ENCODE results near the gene NUDC.
A peak's percentile ranks its signal among the peaks of the same experiment; 100 is the strongest.
"Not testable (repeated sequence)": the region's sequence is repeated elsewhere in the genome, so short reads cannot be mapped to it uniquely, and the experiment has no call there.

NUDC gene

GRCh38 chr1:26936823-26937222 lies 15.3 kb downstream of the NUDC start:
- Mint-ChIP-seq H3K4me1 (peaks cover 5% of the 10 kb centered on the region), H3K36me3 (peaks cover 4% of the 10 kb centered on the region), H3K9me3 (no peaks in the 10 kb centered on the region), H3K27ac (no peak overlapping the region), H3K27me3 (no peaks in the 10 kb centered on the region), H3K4me3 (no peak overlapping the region)

GRCh38 chr1:26938004-26938658 lies 16.6 kb downstream of the NUDC start:
- H3K4me1 Mint-ChIP-seq, result no peaks in the 10 kb centered on the region
- peaks cover 5% of the 10 kb centered on the region for H3K36me3 Mint-ChIP-seq
- H3K27ac Mint-ChIP-seq, result no peak overlapping the region
- H3K9me3 Mint-ChIP-seq, result no peaks in the 10 kb centered on the region
- no peak overlapping the region for H3K4me3 Mint-ChIP-seq
- H3K27me3 Mint-ChIP-seq, result no peaks in the 10 kb centered on the region

GRCh38 chr1:26938659-26939025 lies 17.1 kb downstream of the NUDC start:
- H3K27me3 Mint-ChIP-seq, result no peaks in the 10 kb centered on the region
- no peaks in the 10 kb centered on the region for H3K9me3 Mint-ChIP-seq
- H3K4me1 Mint-ChIP-seq, result no peaks in the 10 kb centered on the region
- H3K27ac Mint-ChIP-seq, result no peak overlapping the region
- H3K36me3 Mint-ChIP-seq, result peaks cover 5% of the 10 kb centered on the region
- no peak overlapping the region for H3K4me3 Mint-ChIP-seq

DNA sequence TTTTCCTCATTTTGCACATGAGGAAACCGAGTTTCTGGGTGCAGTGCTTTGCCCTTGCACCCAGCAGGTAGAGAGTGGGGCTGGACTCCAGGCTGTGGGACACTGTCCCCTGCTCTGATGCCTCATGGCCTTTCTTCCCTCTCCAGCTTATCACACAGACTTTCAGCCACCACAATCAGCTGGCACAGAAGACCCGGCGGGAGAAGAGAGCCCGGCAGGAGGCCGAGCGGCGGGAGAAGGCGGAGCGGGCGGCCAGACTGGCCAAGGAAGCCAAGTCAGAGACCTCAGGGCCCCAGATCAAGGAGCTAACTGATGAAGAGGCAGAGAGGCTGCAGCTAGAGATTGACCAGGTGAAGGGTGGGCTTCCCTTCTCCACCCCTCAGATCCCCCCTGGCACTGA lies 19.8 kb downstream of the NUDC start:
- Mint-ChIP-seq H3K4me3 (no peak overlapping the region), H3K36me3 (peaks cover 9% of the 10 kb centered on the region), H3K4me1 (no peaks in the 10 kb centered on the region), H3K27me3 (no peaks in the 10 kb centered on the region), H3K9me3 (no peaks in the 10 kb centered on the region), H3K27ac (no peak overlapping the region)

DNA sequence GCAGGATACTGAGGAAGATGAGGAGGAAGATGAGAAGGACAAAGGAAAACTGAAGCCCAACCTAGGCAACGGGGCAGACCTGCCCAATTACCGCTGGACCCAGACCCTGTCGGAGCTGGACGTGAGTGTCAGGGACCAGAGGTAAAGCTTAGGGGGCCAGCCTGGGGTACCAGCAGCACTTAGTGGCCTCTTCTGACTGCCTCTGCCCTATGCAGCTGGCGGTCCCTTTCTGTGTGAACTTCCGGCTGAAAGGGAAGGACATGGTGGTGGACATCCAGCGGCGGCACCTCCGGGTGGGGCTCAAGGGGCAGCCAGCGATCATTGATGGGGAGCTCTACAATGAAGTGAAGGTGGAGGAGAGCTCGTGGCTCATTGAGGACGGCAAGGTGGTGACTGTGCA lies 21.1 kb downstream of the NUDC start:
- peaks cover 9% of the 10 kb centered on the region for H3K36me3 Mint-ChIP-seq
- H3K4me1 Mint-ChIP-seq, result no peaks in the 10 kb centered on the region
- no peaks in the 10 kb centered on the region for H3K9me3 Mint-ChIP-seq
- H3K27me3 Mint-ChIP-seq, result no peaks in the 10 kb centered on the region
- H3K4me3 Mint-ChIP-seq, result no peak overlapping the region
- H3K27ac Mint-ChIP-seq, result peak overlapping the region; percentile 51

GRCh38 chr1:26945138-26945537 lies 23.6 kb downstream of the NUDC start:
- no peaks in the 10 kb centered on the region for H3K9me3 Mint-ChIP-seq
- no peak overlapping the region for H3K27ac Mint-ChIP-seq
- no peaks in the 10 kb centered on the region for H3K4me1 Mint-ChIP-seq
- H3K4me3 Mint-ChIP-seq, result no peak overlapping the region
- no peaks in the 10 kb centered on the region for H3K27me3 Mint-ChIP-seq
- H3K36me3 Mint-ChIP-seq, result peaks cover 11% of the 10 kb centered on the region

- no peak overlapping the region for H3K4me3 Mint-ChIP-seq
- H3K27ac Mint-ChIP-seq, result no peak overlapping the region
- peaks cover 11% of the 10 kb centered on the region for H3K36me3 Mint-ChIP-seq
- no peaks in the 10 kb centered on the region for H3K9me3 Mint-ChIP-seq
- H3K27me3 Mint-ChIP-seq, result no peaks in the 10 kb centered on the region
- no peaks in the 10 kb centered on the region for H3K4me1 Mint-ChIP-seq
These were observed 24.2 kb downstream of the NUDC start for GRCh38 chr1:26945728-26946127.

DNA sequence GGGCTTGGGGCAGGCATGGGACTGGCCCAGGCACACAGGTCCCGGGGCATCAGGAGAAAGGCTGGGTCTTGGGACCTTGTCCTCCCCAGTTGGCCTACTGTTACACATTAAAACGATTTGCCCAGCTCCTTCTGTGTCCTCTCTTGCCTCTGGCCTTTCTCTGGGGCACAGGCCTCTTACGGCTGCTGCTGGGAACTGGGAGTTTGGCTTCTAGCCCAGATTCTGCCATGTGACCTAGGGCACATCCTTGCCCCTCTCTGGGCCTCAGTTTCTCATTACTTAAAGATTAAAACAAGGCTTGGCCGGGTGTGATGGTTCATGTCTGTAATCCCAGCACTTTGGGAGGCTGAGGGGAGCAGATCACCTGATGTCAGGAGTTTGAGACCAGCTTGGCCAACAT lies 24.7 kb downstream of the NUDC start:
- Mint-ChIP-seq H3K27me3 (no peaks in the 10 kb centered on the region), H3K4me1 (no peaks in the 10 kb centered on the region), H3K9me3 (no peaks in the 10 kb centered on the region), H3K36me3 (peaks cover 11% of the 10 kb centered on the region), H3K27ac (no peak overlapping the region), H3K4me3 (no peak overlapping the region)

DNA sequence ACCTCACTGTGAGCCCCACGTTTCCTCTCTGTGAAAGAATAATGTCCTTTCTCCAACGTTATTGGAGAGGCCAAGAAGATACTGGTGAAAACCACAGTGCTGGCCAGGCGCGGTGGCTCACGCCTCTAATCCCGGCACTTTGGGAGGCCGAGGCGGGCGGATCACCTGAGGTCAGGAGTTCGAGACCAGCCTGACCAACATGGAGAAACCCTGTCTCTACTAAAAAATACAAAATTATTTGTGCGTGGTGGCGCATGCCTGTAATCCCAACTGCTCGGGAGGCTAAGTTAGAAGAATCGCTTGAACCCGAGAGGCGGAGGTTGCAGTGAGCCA lies 27.1 kb downstream of the NUDC start:
- not testable (repeated sequence) for H3K27me3 Mint-ChIP-seq, H3K4me3 Mint-ChIP-seq, H3K9me3 Mint-ChIP-seq, H3K27ac Mint-ChIP-seq, H3K4me1 Mint-ChIP-seq
- H3K36me3 Mint-ChIP-seq, result peaks cover 11% of the 10 kb centered on the region

DNA sequence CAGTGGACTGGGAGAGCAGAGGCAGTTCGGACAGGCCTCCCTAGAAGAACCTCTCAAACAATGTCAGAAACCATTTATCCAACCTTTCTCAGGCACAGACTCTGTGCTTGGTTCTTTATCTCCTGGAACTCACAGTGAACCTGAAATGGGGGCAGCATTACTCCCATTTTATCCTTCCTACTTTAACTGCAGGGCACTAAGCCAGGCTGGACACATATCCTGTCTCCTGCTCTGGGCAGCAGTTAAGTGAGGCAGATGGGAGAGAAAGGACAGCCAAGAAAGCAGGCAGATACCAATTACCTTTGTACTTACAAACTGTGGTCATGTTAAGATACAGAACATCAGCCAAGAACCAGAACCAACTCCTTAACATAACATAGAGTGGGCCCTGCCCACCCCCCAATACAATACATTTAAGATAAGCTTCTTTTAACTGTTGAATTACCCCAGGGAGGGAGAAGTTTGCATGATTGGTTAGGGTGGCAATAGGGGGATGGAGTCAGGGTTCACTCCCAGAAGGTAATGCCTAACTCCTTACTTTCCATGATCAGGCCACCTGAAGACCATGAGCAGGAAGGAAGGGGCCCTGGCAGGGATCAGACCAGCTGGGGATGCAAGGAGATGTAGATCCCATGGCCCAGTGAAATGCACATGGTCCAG lies 27.9 kb downstream of the NUDC start:
- no peak overlapping the region for H3K4me3 Mint-ChIP-seq
- no peak overlapping the region for H3K27ac Mint-ChIP-seq
- no peaks in the 10 kb centered on the region for H3K9me3 Mint-ChIP-seq
- no peaks in the 10 kb centered on the region for H3K27me3 Mint-ChIP-seq
- no peaks in the 10 kb centered on the region for H3K4me1 Mint-ChIP-seq
- H3K36me3 Mint-ChIP-seq, result peaks cover 13% of the 10 kb centered on the region

GRCh38 chr1:26949926-26950319 lies 28.4 kb downstream of the NUDC start:
- Mint-ChIP-seq H3K27me3 (no peaks in the 10 kb centered on the region), H3K27ac (no peak overlapping the region), H3K9me3 (no peaks in the 10 kb centered on the region), H3K4me1 (no peaks in the 10 kb centered on the region), H3K36me3 (peaks cover 13% of the 10 kb centered on the region), H3K4me3 (no peak overlapping the region)

- no peak overlapping the region for H3K27ac Mint-ChIP-seq
- peaks cover 8% of the 10 kb centered on the region for H3K36me3 Mint-ChIP-seq
- H3K27me3 Mint-ChIP-seq, result no peaks in the 10 kb centered on the region
- no peak overlapping the region for H3K4me3 Mint-ChIP-seq
- no peaks in the 10 kb centered on the region for H3K4me1 Mint-ChIP-seq
- H3K9me3 Mint-ChIP-seq, result no peaks in the 10 kb centered on the region
These were observed 29.1 kb downstream of the NUDC start for GRCh38 chr1:26950602-26951001.

DNA sequence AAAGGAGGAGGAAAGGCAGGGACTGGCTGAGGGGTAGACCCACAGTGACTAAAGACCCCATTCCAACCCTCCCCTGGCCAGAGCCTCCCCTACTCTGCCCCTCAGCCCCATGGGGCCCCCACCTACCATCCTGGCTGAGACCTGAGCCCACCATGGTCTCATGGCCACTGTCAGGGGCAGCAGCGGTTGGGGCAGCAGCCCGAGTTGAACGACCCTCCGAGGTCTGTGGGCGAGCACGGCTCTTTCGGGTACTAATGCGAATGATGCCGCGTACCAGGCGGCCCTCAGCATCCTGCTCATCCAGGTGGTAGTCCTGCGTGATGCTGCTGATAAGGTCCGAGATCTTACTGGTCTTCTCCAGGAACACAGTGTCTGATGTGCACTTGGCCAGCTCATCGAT lies 29.7 kb downstream of the NUDC start:
- Mint-ChIP-seq H3K9me3 (no peaks in the 10 kb centered on the region), H3K4me3 (no peak overlapping the region), H3K36me3 (peaks cover 8% of the 10 kb centered on the region), H3K27ac (no peak overlapping the region), H3K27me3 (no peaks in the 10 kb centered on the region), H3K4me1 (no peaks in the 10 kb centered on the region)

GRCh38 chr1:26951821-26952497 lies 30.4 kb downstream of the NUDC start:
- Mint-ChIP-seq H3K27me3 (no peaks in the 10 kb centered on the region), H3K36me3 (peaks cover 8% of the 10 kb centered on the region), H3K4me3 (no peak overlapping the region), H3K9me3 (no peaks in the 10 kb centered on the region), H3K27ac (no peak overlapping the region), H3K4me1 (no peaks in the 10 kb centered on the region)

GRCh38 chr1:26953374-26953773 lies 31.8 kb downstream of the NUDC start:
- H3K4me3 Mint-ChIP-seq, result no peak overlapping the region
- no peak overlapping the region for H3K27ac Mint-ChIP-seq
- H3K36me3 Mint-ChIP-seq, result peaks cover 8% of the 10 kb centered on the region
- H3K27me3 Mint-ChIP-seq, result no peaks in the 10 kb centered on the region
- no peaks in the 10 kb centered on the region for H3K4me1 Mint-ChIP-seq
- no peaks in the 10 kb centered on the region for H3K9me3 Mint-ChIP-seq

- peaks cover 5% of the 10 kb centered on the region for H3K36me3 Mint-ChIP-seq
- H3K9me3 Mint-ChIP-seq, result no peaks in the 10 kb centered on the region
- no peaks in the 10 kb centered on the region for H3K27me3 Mint-ChIP-seq
- H3K4me3 Mint-ChIP-seq, result no peak overlapping the region
- no peak overlapping the region for H3K27ac Mint-ChIP-seq
- peaks cover 6% of the 10 kb centered on the region for H3K4me1 Mint-ChIP-seq
These were observed 34.8 kb downstream of the NUDC start for GRCh38 chr1:26956321-26956720.
